ENCODE measurements around the gene WNT10A. TPM values are rescaled to one million over a fixed set of nuclear protein-coding genes. Genes with fewer than 3 reads are reported as not detected.

Gene WNT10A
- total and polyA plus RNA-seq, 2 of the 8 experiments (the other 6 are each of a cell fraction or from before 2014, with no cell fraction given) = 0.05 TPM; not detected in 1

DNA sequence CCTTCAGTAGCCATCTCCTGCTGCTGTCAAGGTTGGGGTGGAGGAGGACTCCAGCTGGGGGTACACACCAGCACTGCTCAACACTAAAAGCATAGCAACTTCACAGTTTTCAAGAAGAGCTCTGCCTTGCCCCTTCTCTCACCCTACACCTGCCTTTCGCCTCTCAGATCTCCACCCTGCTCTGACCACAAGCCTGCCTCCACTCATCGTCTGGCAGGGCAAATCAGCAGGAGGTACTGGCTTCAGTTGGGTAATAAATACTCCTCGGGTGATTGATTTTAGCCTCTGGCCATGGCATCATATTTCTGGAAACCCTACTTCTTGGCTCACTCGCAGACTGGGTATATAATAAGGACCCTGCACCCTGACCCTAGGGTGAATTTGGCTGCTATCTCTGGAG is 46.0 kb upstream of the WNT10A start:
- Histone ChIP-seq H3K9me3 (ENCODE audit: insufficient read depth in 2 of 2, low read depth in 1 of 2, low read length in 1 of 2) (no peaks in the 10 kb centered on the region), H2AK5ac (ENCODE audit: low read depth, low read length) (no peak overlapping the region), H4K91ac (replicated peaks; ENCODE audit: insufficient read length, low read length) (no peak overlapping the region), H3K79me2 (ENCODE audit: control insufficient read depth in 1 of 2, insufficient read depth in 2 of 2, low read length in 2 of 2) (no peaks in the 10 kb centered on the region), H3K18ac (ENCODE audit: extremely low read depth, low read length) (no peak overlapping the region), H4K20me1 (replicated peaks in 1 of 2; ENCODE audit: control insufficient read depth in 1 of 2, insufficient read depth in 2 of 2, low read length in 2 of 2) (no peaks in the 10 kb centered on the region), H3K23me2 (ENCODE audit: low read depth, low read length) (peaks cover 2% of the 10 kb centered on the region; the same call in 1 of the 2 replicates), H3K9ac (replicated peaks in 1 of 4; ENCODE audit: extremely low read depth in 1 of 4, low read depth in 3 of 4, low read length in 3 of 4) (no peak overlapping the region), H3K4me1 (replicated peaks in 1 of 4; ENCODE audit: control insufficient read depth in 3 of 4, insufficient read depth in 4 of 4, low read length in 3 of 4) (peaks cover 0 to 3% (median 0%) of the 10 kb centered on the region in 4 experiments; a peak in 1 of 7 replicates), H3K36me3 (ENCODE audit: control insufficient read depth in 2 of 4, insufficient read depth in 4 of 4, low read length in 3 of 4) (no peaks in the 10 kb centered on the region), H3K27ac (ENCODE audit: low read depth, low read length) (no peak overlapping the region), H3K23ac (ENCODE audit: insufficient read length) (no peak overlapping the region), H2AFZ (ENCODE audit: low read length) (no peak overlapping the region), H3K56ac (replicated peaks; ENCODE audit: insufficient read length, low read depth, low read length) (no peak overlapping the region), H4K5ac (ENCODE audit: insufficient read length, low read depth, low read length) (no peak overlapping the region), H2BK120ac (replicated peaks; ENCODE audit: low read depth, low read length) (no peak overlapping the region), H4K8ac (ENCODE audit: extremely low read depth, insufficient read depth, low read length) (no peak overlapping the region), H3K4ac (replicated peaks; ENCODE audit: insufficient read length, low read depth, low read length) (no peak overlapping the region), H3K14ac (ENCODE audit: insufficient read length) (no peak overlapping the region), H2BK15ac (ENCODE audit: low read length) (no peak overlapping the region), H2BK12ac (ENCODE audit: low read depth, low read length) (no peak overlapping the region), H3K79me1 (ENCODE audit: low read depth, low read length) (no peaks in the 10 kb centered on the region), H3K4me3 (ENCODE audit: extremely low read depth in 1 of 4, insufficient read depth in 2 of 4, low read depth in 3 of 4, low read length in 4 of 4) (no peak overlapping the region), H3K27me3 (replicated peaks in 1 of 4; ENCODE audit: control insufficient read depth in 3 of 4, extremely low read depth in 1 of 4, insufficient read depth in 3 of 4, low read length in 3 of 4) (peaks cover 0 to 4% (median 0%) of the 10 kb centered on the region in 4 experiments; a peak in 1 of 7 replicates), H3K4me2 (ENCODE audit: insufficient read depth in 1 of 2, low read depth in 2 of 2, low read length in 2 of 2) (no peak overlapping the region), H2BK5ac (ENCODE audit: low read depth, low read length) (no peak overlapping the region), H2BK20ac (ENCODE audit: low read length) (no peak overlapping the region)
- WGBS, 2 experiments (ENCODE audit: extremely low coverage in 1 of 2, insufficient coverage in 1 of 2, insufficient read length in 1 of 2, insufficient replicate concordance in 2 of 2, low coverage in 1 of 2, low lambda C conversion rate in 2 of 2, missing lambda C conversion rate in 1 of 2) = 86% methylated on average over 4 of the region's 4 CpGs; no CpG with 5 or more reads in 1 of the 2 experiments
- no peak for FAIRE-seq
- no peak for DNase-seq (ENCODE audit: low read depth in 1 of 2, low spot score in 2 of 2)
- POLR2A ChIA-PET (ENCODE audit: partially characterized antibody) = no interaction called here
- no peak for TF ChIP-seq EP300 (IDR thresholded peaks at IDR 0.05; ENCODE audit: borderline replicate concordance in 1 of 2, low read depth in 2 of 2, low read length in 2 of 2)
- TF ChIP-seq POLR2A (IDR thresholded peaks at IDR 0.05; ENCODE audit: control extremely low read depth in 1 of 2, low read depth in 2 of 2, low read length in 2 of 2) = no peak
- TF ChIP-seq POLR2AphosphoS5 (IDR thresholded peaks at IDR 0.05; ENCODE audit: low read depth, low read length) = no peak
- TF ChIP-seq RBBP5 (IDR thresholded peaks at IDR 0.05; ENCODE audit: borderline replicate concordance, low read depth, low read length) = no peak
- no peak for TF ChIP-seq SUZ12 (IDR thresholded peaks at IDR 0.05; ENCODE audit: low read length)
- no peak for TF ChIP-seq SP2 (IDR thresholded peaks at IDR 0.05; ENCODE audit: low read length)
- no peak for TF ChIP-seq NANOG (IDR thresholded peaks at IDR 0.05; ENCODE audit: insufficient read depth, low read depth, low read length, poor library complexity, severe bottlenecking)
- TF ChIP-seq RNF2 (IDR thresholded peaks at IDR 0.05; ENCODE audit: borderline replicate concordance, low read depth, low read length, missing control alignments, poor library complexity, severe bottlenecking) = no peak
- TF ChIP-seq SAP30 (IDR thresholded peaks at IDR 0.05; ENCODE audit: insufficient read depth, insufficient replicate concordance, low read length) = no peak
- CTCF ChIA-PET (ENCODE audit: partially characterized antibody) = interaction anchor here (1.0 to 2.7 kb wide), 2 partner anchors 13 to 17 kb away, joined by 5 to 9 read pairs; no protein-coding TSS in a partner anchor

Measured in H1 (cell line).